Stimulated activated naive CD8-positive, alpha-beta T cell treated with anti-CD3 and anti-CD28 coated beads, Interleukin-15, Interleukin-2, amounts not matched to agents 100 ng/mL and 50 ng/mL, for 24 hours (primary cell): ENCODE data around the gene FAM161B.
"Not testable (repeated sequence)": the region's sequence is repeated elsewhere in the genome, so short reads cannot be mapped to it uniquely, and the experiment has no call there.

ENCODE experiments used
- H3K27ac Mint-ChIP-seq: one replicate; pipeline ENCODE4 v1.8.0; 2021; ENCODE audit warnings: mild to moderate bottlenecking, mixed read lengths
- H3K27me3 Mint-ChIP-seq: one replicate; pipeline ENCODE4 v1.8.0; 2021; ENCODE audit warnings: mixed read lengths
- H3K36me3 Mint-ChIP-seq: one replicate; pipeline ENCODE4 v1.8.0; 2021; ENCODE audit warnings: low read depth, mixed read lengths
- H3K4me1 Mint-ChIP-seq: one replicate; pipeline ENCODE4 v1.8.0; 2021; ENCODE audit warnings: low read depth, mixed read lengths
- H3K4me3 Mint-ChIP-seq: one replicate; pipeline ENCODE4 v1.8.0; 2021; ENCODE audit warnings: mild to moderate bottlenecking, mixed read lengths
- H3K9me3 Mint-ChIP-seq: one replicate; pipeline ENCODE4 v1.8.0; 2021; ENCODE audit warnings: mixed read lengths

The FAM161B gene

DNA sequence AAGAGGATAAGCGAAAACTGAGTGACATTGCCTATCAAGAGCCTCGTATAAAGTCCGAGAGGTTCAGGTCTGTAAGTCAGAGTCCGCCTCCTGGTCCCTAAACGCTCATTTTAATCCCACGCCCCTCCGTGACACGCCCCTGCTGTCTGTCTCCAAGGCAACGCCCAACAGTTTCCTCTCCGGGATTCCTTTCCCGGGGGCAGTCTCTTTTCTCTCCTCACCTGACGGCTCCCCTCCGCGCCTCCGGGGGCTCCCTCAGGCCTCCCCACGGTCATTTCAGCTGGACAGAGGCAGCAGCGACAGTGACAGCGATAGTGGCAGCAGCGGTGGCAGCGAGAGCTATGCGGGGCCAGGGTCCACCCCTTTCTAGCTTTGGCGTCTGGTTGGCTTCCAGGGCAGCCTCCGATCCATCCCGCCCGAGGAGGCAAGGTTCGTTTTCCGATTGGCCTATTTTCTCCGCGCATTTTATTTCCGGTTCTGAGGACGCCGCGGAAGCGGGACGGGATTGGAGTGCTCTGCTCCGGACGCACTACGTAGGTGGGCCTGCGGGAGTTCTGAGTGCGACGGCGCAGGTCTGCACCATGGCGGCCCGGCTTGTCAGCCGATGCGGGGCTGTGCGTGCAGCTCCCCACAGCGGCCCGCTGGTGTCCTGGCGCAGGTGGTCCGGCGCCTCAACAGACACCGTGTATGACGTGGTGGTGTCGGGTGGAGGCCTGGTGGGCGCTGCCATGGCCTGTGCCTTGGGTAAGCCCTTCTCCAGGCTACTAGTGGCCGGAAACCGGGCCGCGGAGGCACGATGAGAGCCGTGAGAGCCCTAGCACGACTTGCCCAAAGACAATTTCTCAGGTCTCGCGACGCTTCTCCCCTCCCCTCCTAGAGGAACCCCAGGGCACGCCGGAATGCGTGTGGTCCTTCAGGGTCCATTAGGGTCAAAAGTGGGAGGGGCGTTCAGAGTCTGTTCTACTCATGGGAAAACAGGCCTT is at the start of gene FAM161B, which contains the start of gene COQ6:
TSS of gene FAM161B (minus strand) at position 343 of the 983 bp plus-strand sequence. CDS start at position 275, 68 bp downstream.
TSS of gene COQ6 (plus strand) at position 551 of the 983 bp plus-strand sequence. CDS start at position 582, 31 bp downstream.
- no peaks in the 10 kb centered on the region for H3K27me3 Mint-ChIP-seq
- H3K4me3 Mint-ChIP-seq, result peak within 1 kb of the TSS; percentile 96
- no peaks in the 10 kb centered on the region for H3K9me3 Mint-ChIP-seq
- peak within 1 kb of the TSS; percentile 90 for H3K27ac Mint-ChIP-seq
- H3K36me3 Mint-ChIP-seq, result peaks cover 5% of the 10 kb centered on the region
- H3K4me1 Mint-ChIP-seq, result peaks cover 14% of the 10 kb centered on the region

DNA sequence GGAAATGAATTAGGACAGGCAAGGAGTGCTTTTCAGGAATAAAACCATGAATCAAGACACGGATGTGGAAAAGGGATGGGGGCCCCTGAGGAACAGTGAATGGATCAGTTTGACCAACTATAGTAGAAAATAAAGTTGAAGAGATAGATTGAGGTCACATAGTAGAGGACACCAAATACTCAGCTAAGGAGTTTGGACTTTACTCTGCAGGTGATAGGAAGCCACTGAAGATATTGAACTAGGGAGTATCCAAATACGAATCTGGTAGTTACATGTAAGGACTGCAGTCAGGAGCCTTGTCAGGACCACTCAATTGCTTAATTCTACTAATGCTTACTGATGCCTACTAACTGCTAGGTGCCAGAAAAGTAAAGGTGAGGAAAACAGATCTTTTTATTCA is 48.8 kb upstream of the FAM161B start:
- H3K4me1 Mint-ChIP-seq, result no peaks in the 10 kb centered on the region
- H3K27me3 Mint-ChIP-seq, result no peaks in the 10 kb centered on the region
- H3K4me3 Mint-ChIP-seq, result no peak overlapping the region
- H3K36me3 Mint-ChIP-seq, result peaks cover 23% of the 10 kb centered on the region
- no peak overlapping the region for H3K27ac Mint-ChIP-seq
- H3K9me3 Mint-ChIP-seq, result no peaks in the 10 kb centered on the region

- H3K27me3 Mint-ChIP-seq, result no peaks in the 10 kb centered on the region
- no peaks in the 10 kb centered on the region for H3K4me1 Mint-ChIP-seq
- peaks cover 20% of the 10 kb centered on the region for H3K36me3 Mint-ChIP-seq
- H3K4me3 Mint-ChIP-seq, result no peak overlapping the region
- no peaks in the 10 kb centered on the region for H3K9me3 Mint-ChIP-seq
- no peak overlapping the region for H3K27ac Mint-ChIP-seq
Observed at GRCh38 chr14:73997944-73998447, 48.1 kb upstream of the FAM161B start.

GRCh38 chr14:73997108-73997943 is 47.4 kb upstream of the FAM161B start:
- Mint-ChIP-seq H3K36me3 (peaks cover 18% of the 10 kb centered on the region), H3K9me3 (no peaks in the 10 kb centered on the region), H3K27me3 (no peaks in the 10 kb centered on the region), H3K4me3 (no peak overlapping the region), H3K27ac (no peak overlapping the region), H3K4me1 (no peaks in the 10 kb centered on the region)

DNA sequence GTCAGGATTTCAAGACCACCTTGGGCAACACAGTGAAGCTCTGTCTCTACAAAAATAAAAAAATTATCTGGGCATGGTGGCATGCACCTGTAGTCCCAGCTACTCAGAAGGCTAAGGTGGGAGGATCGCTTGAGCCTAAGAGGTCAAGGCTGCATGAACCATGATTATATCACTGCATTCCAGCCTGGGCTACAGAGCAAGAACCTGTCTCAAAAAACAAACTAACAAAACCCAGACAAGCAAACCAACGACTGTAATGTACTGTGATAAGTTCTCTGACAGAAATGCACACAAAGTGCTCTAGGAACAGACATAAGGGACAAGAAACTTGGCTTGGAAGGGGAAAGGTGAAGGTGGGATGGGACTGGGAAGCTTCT is 46.8 kb upstream of the FAM161B start:
- Mint-ChIP-seq H3K36me3 (peaks cover 18% of the 10 kb centered on the region), H3K4me1 (no peaks in the 10 kb centered on the region), H3K27ac (no peak overlapping the region), H3K4me3 (no peak overlapping the region), H3K27me3 (no peaks in the 10 kb centered on the region), H3K9me3 (no peaks in the 10 kb centered on the region)

DNA sequence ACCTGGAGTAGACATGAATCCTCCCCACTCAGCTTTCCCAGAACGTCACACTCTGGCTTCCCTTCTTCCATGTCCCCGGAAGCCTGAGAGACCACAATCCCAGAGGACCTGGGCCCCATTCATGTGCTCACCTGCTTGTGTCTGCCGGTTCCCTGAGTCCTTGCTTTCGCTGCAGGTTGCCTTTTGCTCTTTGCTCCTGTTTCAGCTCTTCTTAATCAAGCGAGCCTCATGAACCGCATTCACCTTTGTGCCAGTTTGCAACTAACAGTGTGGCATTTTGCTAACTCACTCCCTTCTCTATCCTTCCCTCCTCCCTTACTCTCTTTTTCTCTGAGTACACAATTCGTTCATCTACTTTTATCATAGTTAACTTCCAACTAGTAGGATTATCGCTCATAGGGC is 46.1 kb upstream of the FAM161B start:
- Mint-ChIP-seq H3K27ac (no peak overlapping the region), H3K9me3 (no peaks in the 10 kb centered on the region), H3K27me3 (no peaks in the 10 kb centered on the region), H3K36me3 (peaks cover 18% of the 10 kb centered on the region), H3K4me3 (no peak overlapping the region), H3K4me1 (no peaks in the 10 kb centered on the region)

DNA sequence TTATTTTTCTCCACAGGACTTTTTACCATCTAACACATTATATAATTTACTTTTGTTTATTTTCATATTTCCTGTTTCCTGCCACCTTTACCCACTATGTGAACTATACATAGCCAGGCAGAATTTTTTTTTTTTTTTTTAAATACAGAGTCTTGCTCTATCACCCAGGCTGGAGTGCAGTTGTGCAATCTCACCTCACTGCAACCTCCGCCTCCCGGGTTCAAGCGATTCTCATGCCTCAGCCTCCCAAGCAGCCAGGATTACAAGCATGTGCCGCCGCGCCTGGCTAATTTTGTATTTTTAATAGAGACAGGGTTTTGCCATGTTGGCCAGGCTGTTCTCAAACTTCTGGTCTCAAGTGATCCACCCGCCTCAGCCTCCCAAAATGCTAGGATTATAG is 45.0 kb upstream of the FAM161B start:
- peaks cover 18% of the 10 kb centered on the region for H3K36me3 Mint-ChIP-seq
- not testable (repeated sequence) for H3K27ac Mint-ChIP-seq, H3K4me1 Mint-ChIP-seq, H3K4me3 Mint-ChIP-seq, H3K9me3 Mint-ChIP-seq, H3K27me3 Mint-ChIP-seq

GRCh38 chr14:73991092-73991491 is 41.2 kb upstream of the FAM161B start:
- Mint-ChIP-seq H3K4me1 (no peaks in the 10 kb centered on the region), H3K27ac (no peak overlapping the region), H3K27me3 (no peaks in the 10 kb centered on the region), H3K9me3 (no peaks in the 10 kb centered on the region), H3K36me3 (peaks cover 20% of the 10 kb centered on the region), H3K4me3 (no peak overlapping the region)

- not testable (repeated sequence) for H3K4me1 Mint-ChIP-seq, H3K27ac Mint-ChIP-seq, H3K4me3 Mint-ChIP-seq, H3K27me3 Mint-ChIP-seq, H3K9me3 Mint-ChIP-seq
- H3K36me3 Mint-ChIP-seq, result peaks cover 27% of the 10 kb centered on the region
Observed at GRCh38 chr14:73988656-73989055, 38.8 kb upstream of the FAM161B start.

GRCh38 chr14:73988065-73988464 is 38.2 kb upstream of the FAM161B start:
- Mint-ChIP-seq H3K4me3 (no peak overlapping the region), H3K36me3 (peaks cover 24% of the 10 kb centered on the region), H3K27ac (no peak overlapping the region), H3K27me3 (no peaks in the 10 kb centered on the region), H3K4me1 (no peaks in the 10 kb centered on the region), H3K9me3 (no peaks in the 10 kb centered on the region)

DNA sequence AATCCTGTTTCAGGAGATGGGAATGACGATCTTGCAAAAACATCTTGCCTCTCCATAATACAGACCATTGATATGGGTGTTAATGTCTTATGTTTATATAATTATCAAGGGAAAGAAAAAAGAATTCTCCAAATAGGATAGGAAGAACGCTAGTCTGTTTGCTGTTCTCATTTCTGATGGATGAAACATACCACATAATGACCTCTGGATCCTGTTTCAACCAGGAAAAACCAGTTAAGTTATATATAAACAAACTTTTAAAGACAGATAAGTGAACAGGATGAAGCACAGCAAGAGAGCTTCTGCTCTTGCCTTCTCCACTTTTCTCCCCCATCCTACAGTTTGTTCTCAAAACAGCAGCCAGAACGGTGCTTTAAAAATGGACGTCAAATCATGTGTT is 28.0 kb upstream of the FAM161B start:
- Mint-ChIP-seq H3K4me3 (no peak overlapping the region), H3K4me1 (no peaks in the 10 kb centered on the region), H3K27ac (no peak overlapping the region), H3K36me3 (peaks cover 16% of the 10 kb centered on the region), H3K27me3 (no peaks in the 10 kb centered on the region), H3K9me3 (no peaks in the 10 kb centered on the region)

GRCh38 chr14:73976125-73976524 is 26.2 kb upstream of the FAM161B start:
- Mint-ChIP-seq H3K4me1 (no peaks in the 10 kb centered on the region), H3K4me3 (no peak overlapping the region), H3K27me3 (no peaks in the 10 kb centered on the region), H3K9me3 (no peaks in the 10 kb centered on the region), H3K27ac (no peak overlapping the region), H3K36me3 (peaks cover 18% of the 10 kb centered on the region)

- H3K9me3 Mint-ChIP-seq, result no peaks in the 10 kb centered on the region
- H3K27me3 Mint-ChIP-seq, result no peaks in the 10 kb centered on the region
- H3K36me3 Mint-ChIP-seq, result peaks cover 23% of the 10 kb centered on the region
- no peak overlapping the region for H3K27ac Mint-ChIP-seq
- no peaks in the 10 kb centered on the region for H3K4me1 Mint-ChIP-seq
- no peak overlapping the region for H3K4me3 Mint-ChIP-seq
Observed at GRCh38 chr14:73973497-73973896, 23.6 kb upstream of the FAM161B start.

GRCh38 chr14:73968885-73969284 is 19.0 kb upstream of the FAM161B start:
- Mint-ChIP-seq H3K36me3 (peaks cover 23% of the 10 kb centered on the region), H3K27ac (no peak overlapping the region), H3K9me3 (no peaks in the 10 kb centered on the region), H3K4me3 (no peak overlapping the region), H3K4me1 (no peaks in the 10 kb centered on the region), H3K27me3 (no peaks in the 10 kb centered on the region)

DNA sequence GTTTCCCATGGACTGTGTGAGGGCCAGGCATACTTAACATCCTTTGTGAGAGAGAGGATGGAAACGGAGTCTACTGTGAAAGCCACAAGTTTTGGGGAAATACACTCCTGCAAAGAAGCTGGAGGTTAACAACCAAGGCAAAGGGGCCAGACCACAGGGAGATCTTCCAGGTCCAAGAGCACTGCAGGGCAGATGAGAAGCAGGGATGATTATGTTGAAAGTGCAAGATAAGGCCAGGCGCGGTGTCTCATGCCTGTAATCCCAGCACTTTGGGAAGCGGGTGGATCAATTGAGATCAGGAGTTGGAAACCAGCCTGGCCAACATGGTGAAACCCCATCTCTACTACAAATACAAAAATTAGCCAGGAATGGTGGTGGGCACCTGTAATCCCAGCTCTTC is 15.3 kb upstream of the FAM161B start:
- H3K36me3 Mint-ChIP-seq, result peaks cover 42% of the 10 kb centered on the region
- no peaks in the 10 kb centered on the region for H3K9me3 Mint-ChIP-seq

More for the DNA sequence above, 15.3 kb upstream of the FAM161B start:
- no peak overlapping the region for H3K27ac Mint-ChIP-seq
- H3K27me3 Mint-ChIP-seq, result no peaks in the 10 kb centered on the region
- H3K4me1 Mint-ChIP-seq, result no peaks in the 10 kb centered on the region
- H3K4me3 Mint-ChIP-seq, result no peak overlapping the region
